ENCODE measurements around the gene OR10A5. TPM values are rescaled to one million over a fixed set of nuclear protein-coding genes. Genes with fewer than 3 reads are reported as not detected.
"Not testable (repeated sequence)": the region's sequence is repeated elsewhere in the genome, so short reads cannot be mapped to it uniquely, and the experiment has no call there.

The OR10A5 gene
- total RNA-seq = not detected
- total RNA-seq (2013) = not detected
- 0 reads per million in 29 experiments for total RNA-seq

GRCh38 chr11:6845383-6845782 lies at the start of gene OR10A5:
Gene OR10A5, plus strand, starts transcription at chr11:6845683. Its CDS starts 0 bp downstream, at chr11:6845683.
- H3K36me3 ChIP-seq (ENCODE audit: control insufficient read depth in 2 of 2, extremely low read depth in 1 of 2, insufficient read depth in 1 of 2, low read length in 1 of 2) = no peaks in the 10 kb centered on the region
- no peaks in the 10 kb centered on the region for H3K4me1 ChIP-seq (ENCODE audit: control insufficient read depth in 1 of 2, extremely low read depth in 1 of 2, insufficient read depth in 2 of 2, low read length in 2 of 2)
- H3K9me3 Mint-ChIP-seq = peaks cover 0 to under 1% (median 0%) of the 10 kb centered on the region in 3 donors
- H3K27me3 Mint-ChIP-seq = peaks cover 14 to 43% of the 10 kb centered on the region in 2 donors
- ChIA-PET CTCF (no interaction called here), POLR2A (no interaction called here)
- ATAC-seq (replicated peaks in 1 of 4) (no peak), DNase-seq (no peak)
- H3K9me3 ChIP-seq = no peaks in the 10 kb centered on the region
- H3K27ac Mint-ChIP-seq = no peak within 1 kb of the TSS
- 90% methylated on average over 2 of the region's 3 CpGs for WGBS (ENCODE audit: insufficient coverage)
- no peaks in the 10 kb centered on the region for H3K4me1 Mint-ChIP-seq
- H3K4me3 ChIP-seq (ENCODE audit: control insufficient read depth in 1 of 2, extremely low read depth in 1 of 2, low read length in 1 of 2) = no peak within 1 kb of the TSS
- no peak within 1 kb of the TSS for H3K27ac ChIP-seq (ENCODE audit: low read length)
- no peaks in the 10 kb centered on the region for H3K36me3 Mint-ChIP-seq
- H3K27me3 ChIP-seq (replicated peaks in 1 of 2; ENCODE audit: control insufficient read depth in 2 of 2, extremely low read depth in 1 of 2, insufficient read depth in 2 of 2, low read length in 1 of 2) = peaks cover 0 to 12% of the 10 kb centered on the region in 2 experiments
- H3K4me3 Mint-ChIP-seq = no peak within 1 kb of the TSS

DNA sequence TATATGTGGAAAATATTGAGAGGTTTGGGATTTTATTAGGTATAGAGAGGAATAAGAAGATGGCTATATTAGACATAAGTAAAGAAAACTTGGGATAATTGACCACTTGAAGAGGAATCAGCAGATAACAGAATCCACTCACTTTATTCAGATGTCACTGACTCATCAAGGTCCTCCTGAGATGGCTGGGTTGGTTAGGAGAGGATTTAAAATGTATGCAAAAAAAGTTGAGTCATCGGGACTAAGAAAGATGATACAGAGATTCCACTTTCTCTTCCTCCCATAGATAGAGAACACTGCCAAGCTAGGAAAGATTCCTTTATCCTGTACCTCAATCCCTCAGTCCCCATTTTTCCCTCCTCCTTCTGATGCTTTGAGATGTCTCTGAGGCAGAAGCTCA lies 46.1 kb upstream of the OR10A5 start, which contains the start of gene OR6A2:
TSS of gene OR6A2 (minus strand) at position 288 of the 400 bp plus-strand sequence. CDS start 3,981 bp downstream, outside the sequence.
- no peaks in the 10 kb centered on the region for H3K36me3 ChIP-seq (ENCODE audit: control insufficient read depth in 2 of 2, extremely low read depth in 1 of 2, insufficient read depth in 1 of 2, low read length in 1 of 2)
- Mint-ChIP-seq H3K4me3 (no peak within 1 kb of the TSS), H3K27me3 (peaks cover 0 to 5% of the 10 kb centered on the region in 2 donors), H3K9me3 (peaks cover 10 to 14% (median 10%) of the 10 kb centered on the region in 3 donors), H3K4me1 (no peaks in the 10 kb centered on the region), H3K36me3 (peaks cover 7% of the 10 kb centered on the region), H3K27ac (no peak within 1 kb of the TSS)
- no peak within 1 kb of the TSS for H3K27ac ChIP-seq (ENCODE audit: low read length)
- ChIA-PET CTCF (no interaction called here), POLR2A (no interaction called here)
- no peaks in the 10 kb centered on the region for H3K4me1 ChIP-seq (ENCODE audit: control insufficient read depth in 1 of 2, extremely low read depth in 1 of 2, insufficient read depth in 2 of 2, low read length in 2 of 2)
- DNase-seq (no peak), ATAC-seq (replicated peaks in 1 of 4) (no peak)
- H3K9me3 ChIP-seq = no peaks in the 10 kb centered on the region
- no peak within 1 kb of the TSS for H3K4me3 ChIP-seq (ENCODE audit: control insufficient read depth in 1 of 2, extremely low read depth in 1 of 2, low read length in 1 of 2)
- H3K27me3 ChIP-seq (replicated peaks in 1 of 2; ENCODE audit: control insufficient read depth in 2 of 2, extremely low read depth in 1 of 2, insufficient read depth in 2 of 2, low read length in 1 of 2) = no peaks in the 10 kb centered on the region
- no CpG with 5 or more reads among the region's 1 CpG for WGBS (ENCODE audit: insufficient coverage)

DNA sequence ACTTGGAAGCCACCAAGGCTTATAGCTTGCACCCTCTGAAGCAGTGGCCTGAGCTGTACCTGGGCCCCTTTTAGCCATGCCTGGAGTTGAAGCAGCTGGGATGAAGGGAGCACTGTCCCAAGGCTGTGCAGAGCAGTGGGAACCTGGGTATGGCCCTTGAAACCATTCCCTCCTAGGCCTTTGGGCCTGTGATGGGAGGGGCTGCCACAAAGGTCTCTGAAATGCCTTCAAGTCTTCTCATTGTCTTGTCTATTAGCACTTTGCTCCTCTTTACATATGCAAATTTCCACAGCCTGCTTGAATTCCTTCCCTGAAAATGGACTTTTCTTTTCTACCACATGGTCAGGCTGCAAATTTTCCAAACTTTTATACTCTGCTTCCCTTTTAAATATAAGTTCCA lies 44.4 kb upstream of the OR10A5 start:
- H3K27ac Mint-ChIP-seq; H3K4me3 ChIP-seq (ENCODE audit: control insufficient read depth in 1 of 2, extremely low read depth in 1 of 2, low read length in 1 of 2); POLR2A ChIA-PET; H3K36me3 ChIP-seq (ENCODE audit: control insufficient read depth in 2 of 2, extremely low read depth in 1 of 2, insufficient read depth in 1 of 2, low read length in 1 of 2); H3K27me3 ChIP-seq (replicated peaks in 1 of 2; ENCODE audit: control insufficient read depth in 2 of 2, extremely low read depth in 1 of 2, insufficient read depth in 2 of 2, low read length in 1 of 2); H3K36me3 Mint-ChIP-seq; ATAC-seq (replicated peaks in 1 of 4); H3K9me3 ChIP-seq; H3K4me1 ChIP-seq (ENCODE audit: control insufficient read depth in 1 of 2, extremely low read depth in 1 of 2, insufficient read depth in 2 of 2, low read length in 2 of 2); H3K4me3 Mint-ChIP-seq; H3K27me3 Mint-ChIP-seq; DNase-seq; H3K27ac ChIP-seq (ENCODE audit: low read length); H3K4me1 Mint-ChIP-seq: not testable (repeated sequence)
- H3K9me3 Mint-ChIP-seq = peaks cover 10 to 14% (median 10%) of the 10 kb centered on the region in 3 donors
- CTCF ChIA-PET = interaction anchor here in 1 of 2 donors (0.6 kb wide), 1 partner anchor 457 kb away, joined by 4 read pairs; no protein-coding TSS in a partner anchor

DNA sequence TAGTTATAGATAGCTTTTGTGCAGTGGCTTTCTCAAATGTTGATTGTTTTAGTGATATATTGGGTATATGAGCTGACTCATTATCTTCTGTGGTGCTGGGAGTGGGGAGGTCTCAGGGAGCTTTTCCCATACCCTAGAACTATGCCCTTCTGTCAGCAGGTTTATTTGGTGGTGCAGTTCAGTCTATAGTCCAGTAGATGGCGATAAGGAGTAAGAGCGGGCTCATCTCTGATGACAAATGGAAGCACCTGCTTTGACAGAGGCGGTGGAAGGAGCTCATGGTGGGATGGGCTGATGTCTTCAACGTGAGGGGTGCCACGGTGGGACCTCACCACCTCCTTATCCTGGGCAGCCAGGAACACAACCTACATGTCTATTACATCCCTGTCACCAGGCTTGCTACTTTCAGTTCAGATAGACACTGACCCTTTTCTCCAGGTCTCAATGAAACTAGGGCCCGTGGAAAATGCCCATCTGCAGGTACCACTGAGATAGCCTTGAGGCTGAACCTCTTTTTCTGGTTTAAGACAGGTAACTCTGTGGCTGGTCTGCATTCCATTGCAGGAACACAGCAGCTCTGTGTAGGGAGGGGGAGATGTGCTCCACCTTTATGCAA lies 33.0 kb upstream of the OR10A5 start:
- H3K36me3 ChIP-seq (ENCODE audit: control insufficient read depth in 2 of 2, extremely low read depth in 1 of 2, insufficient read depth in 1 of 2, low read length in 1 of 2) = no peaks in the 10 kb centered on the region
- Mint-ChIP-seq H3K36me3 (no peaks in the 10 kb centered on the region), H3K9me3 (no peaks in the 10 kb centered on the region), H3K4me3 (no peak overlapping the region), H3K27me3 (peaks cover 32 to 57% of the 10 kb centered on the region in 2 donors), H3K27ac (no peak overlapping the region), H3K4me1 (no peaks in the 10 kb centered on the region)
- WGBS (ENCODE audit: insufficient coverage) = 0% methylated on average over 3 of the region's 6 CpGs
- peak in 20 of 35 experiments; percentile 1 to 65 (median 14) for DNase-seq
- peaks cover 0 to 13% of the 10 kb centered on the region in 2 experiments for H3K27me3 ChIP-seq (replicated peaks in 1 of 2; ENCODE audit: control insufficient read depth in 2 of 2, extremely low read depth in 1 of 2, insufficient read depth in 2 of 2, low read length in 1 of 2)
- ChIA-PET POLR2A (no interaction called here), CTCF (interaction anchor here (0.5 to 1.6 kb wide), 10 partner anchors 8 to 882 kb away, joined by 3 to 7 read pairs (median 4); no protein-coding TSS in a partner anchor)
- H3K27ac ChIP-seq (ENCODE audit: low read length) = no peak overlapping the region
- H3K9me3 ChIP-seq = no peaks in the 10 kb centered on the region
- H3K4me1 ChIP-seq (ENCODE audit: control insufficient read depth in 1 of 2, extremely low read depth in 1 of 2, insufficient read depth in 2 of 2, low read length in 2 of 2) = peaks cover 0 to 4% of the 10 kb centered on the region in 2 experiments
- ATAC-seq (replicated peaks in 1 of 4) = peak; percentile 50 to 83 (median 68)
- no peak overlapping the region for H3K4me3 ChIP-seq (ENCODE audit: control insufficient read depth in 1 of 2, extremely low read depth in 1 of 2, low read length in 1 of 2)

DNA sequence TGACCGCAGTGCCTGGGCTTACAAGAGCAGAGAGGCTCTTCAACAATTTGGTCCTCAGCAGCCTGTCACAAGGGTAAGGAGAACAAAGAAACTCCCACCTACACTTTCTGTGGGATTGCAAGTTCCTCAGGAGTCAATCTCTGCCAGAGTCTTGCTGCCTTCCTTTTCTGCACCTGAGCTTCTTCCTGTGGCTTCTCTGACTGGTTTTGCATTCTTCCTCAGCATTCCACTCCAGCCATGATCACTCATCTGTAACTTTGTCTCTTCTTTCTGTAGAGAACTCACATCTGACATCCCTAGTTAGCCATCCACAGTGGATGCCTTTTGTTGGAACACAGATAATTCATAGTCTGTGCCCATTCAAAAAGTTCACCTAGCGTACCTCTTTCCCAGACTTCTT lies 31.8 kb upstream of the OR10A5 start:
- ChIA-PET POLR2A (no interaction called here), CTCF (no interaction called here)
- ATAC-seq (replicated peaks in 1 of 4) (no peak), DNase-seq (no peak)
- Histone ChIP-seq H3K9me3 (no peaks in the 10 kb centered on the region), H3K4me3 (ENCODE audit: control insufficient read depth in 1 of 2, extremely low read depth in 1 of 2, low read length in 1 of 2) (no peak overlapping the region), H3K36me3 (ENCODE audit: control insufficient read depth in 2 of 2, extremely low read depth in 1 of 2, insufficient read depth in 1 of 2, low read length in 1 of 2) (no peaks in the 10 kb centered on the region), H3K27me3 (replicated peaks in 1 of 2; ENCODE audit: control insufficient read depth in 2 of 2, extremely low read depth in 1 of 2, insufficient read depth in 2 of 2, low read length in 1 of 2) (peaks cover 0 to 13% of the 10 kb centered on the region in 2 experiments), H3K27ac (ENCODE audit: low read length) (no peak overlapping the region), H3K4me1 (ENCODE audit: control insufficient read depth in 1 of 2, extremely low read depth in 1 of 2, insufficient read depth in 2 of 2, low read length in 2 of 2) (peaks cover 0 to 4% of the 10 kb centered on the region in 2 experiments)
- Mint-ChIP-seq H3K36me3 (no peaks in the 10 kb centered on the region), H3K4me1 (no peaks in the 10 kb centered on the region), H3K27ac (no peak overlapping the region), H3K9me3 (no peaks in the 10 kb centered on the region), H3K27me3 (peaks cover 28 to 51% of the 10 kb centered on the region in 2 donors), H3K4me3 (no peak overlapping the region)
- 78% methylated on average over 1 of the region's 2 CpGs for WGBS (ENCODE audit: insufficient coverage)

DNA sequence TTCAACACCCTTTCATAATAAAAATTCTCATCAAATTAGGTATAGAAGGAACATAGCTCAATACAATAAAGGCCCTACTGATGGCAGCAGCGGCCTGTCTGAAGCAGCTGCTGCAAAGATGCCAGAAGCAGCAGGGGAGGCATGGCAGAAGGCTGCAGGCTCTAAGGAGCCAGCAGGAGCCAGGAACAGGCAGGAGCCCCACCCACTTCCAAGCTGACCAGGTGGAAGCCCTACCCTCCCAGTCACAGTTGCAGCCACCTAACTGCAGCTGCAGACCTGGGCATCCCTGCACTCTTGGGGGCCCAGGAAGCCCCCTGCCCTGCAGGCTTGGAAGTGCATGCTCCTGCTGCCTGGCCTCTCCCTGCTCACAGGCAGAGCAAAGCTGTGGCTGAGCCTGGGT lies 27.8 kb upstream of the OR10A5 start:
- Histone ChIP-seq H3K27ac (ENCODE audit: low read length) (no peak overlapping the region), H3K4me1 (ENCODE audit: control insufficient read depth in 1 of 2, extremely low read depth in 1 of 2, insufficient read depth in 2 of 2, low read length in 2 of 2) (peaks cover 0 to under 1% of the 10 kb centered on the region in 2 experiments), H3K9me3 (no peaks in the 10 kb centered on the region), H3K36me3 (ENCODE audit: control insufficient read depth in 2 of 2, extremely low read depth in 1 of 2, insufficient read depth in 1 of 2, low read length in 1 of 2) (no peaks in the 10 kb centered on the region), H3K4me3 (ENCODE audit: control insufficient read depth in 1 of 2, extremely low read depth in 1 of 2, low read length in 1 of 2) (no peak overlapping the region), H3K27me3 (replicated peaks in 1 of 2; ENCODE audit: control insufficient read depth in 2 of 2, extremely low read depth in 1 of 2, insufficient read depth in 2 of 2, low read length in 1 of 2) (peaks cover 0 to 10% of the 10 kb centered on the region in 2 experiments)
- no peak overlapping the region for H3K4me3 Mint-ChIP-seq
- peaks cover 0 to 6% (median 6%) of the 10 kb centered on the region in 3 donors for H3K9me3 Mint-ChIP-seq
- H3K27ac Mint-ChIP-seq = no peak overlapping the region
- WGBS (ENCODE audit: insufficient coverage) = 80% methylated on average over 1 of the region's 1 CpG
- no peak for ATAC-seq (replicated peaks in 1 of 4)
- no peaks in the 10 kb centered on the region for H3K36me3 Mint-ChIP-seq
- peaks cover 13 to 35% of the 10 kb centered on the region in 2 donors for H3K27me3 Mint-ChIP-seq
- POLR2A ChIA-PET = no interaction called here
- DNase-seq = no peak
- CTCF ChIA-PET = no interaction called here
- no peaks in the 10 kb centered on the region for H3K4me1 Mint-ChIP-seq

Data from T-cell (primary cell).